ENCODE measurements around the gene TAS2R38. TPM values are rescaled to one million over a fixed set of nuclear protein-coding genes. Genes with fewer than 3 reads are reported as not detected.

TAS2R38 gene
- total RNA-seq: not detected

GRCh38 chr7:141973673-141974072 lies at the start of gene TAS2R38:
TAS2R38 (minus strand) TSS chr7:141973773; CDS start chr7:141973689, 84 bp downstream.

GRCh38 chr7:141946796-141947195 lies 26.8 kb downstream of the TAS2R38 start, which contains the start of gene CLEC5A:
CLEC5A (minus strand) TSS chr7:141946974; CDS start chr7:141946292, 682 bp downstream.

Other genes starting within 250 kb of the TAS2R38 start
- gene SSBP1, start 235.4 kb downstream of the TAS2R38 start, total RNA-seq: 121 TPM
- 4.2 TPM for gene TAS2R3, start 209.7 kb downstream of the TAS2R38 start, total RNA-seq
- gene TAS2R4, start 197.1 kb downstream of the TAS2R38 start, total RNA-seq: 5.6 TPM
- gene TAS2R5, start 183.6 kb downstream of the TAS2R38 start, total RNA-seq: 8.6 TPM
- gene PRSS37, start 132.3 kb downstream of the TAS2R38 start, total RNA-seq: not detected
- gene OR9A4, start 57.4 kb downstream of the TAS2R38 start, total RNA-seq: 0.71 TPM
- gene CLEC5A, start 26.8 kb downstream of the TAS2R38 start, total RNA-seq: 0.49 TPM
- gene MGAM, start 22.1 kb upstream of the TAS2R38 start, total RNA-seq: 0.99 TPM
- 1.8 TPM for gene MGAM2, start 137.9 kb upstream of the TAS2R38 start, total RNA-seq